Muscle of arm (tissue), 12 donors: ENCODE results near the gene GALNT1. TPM values are rescaled to one million over a fixed set of nuclear protein-coding genes. Genes with fewer than 3 reads are reported as not detected.

Experiments
- DNase-seq: peaks from one replicate; pipeline ENCODE4 v3.0.0-alpha.2; 2013
- polyA plus RNA-seq, 12 donors: library from polyadenylated mRNA; unstranded; fragments of 120-200 nt; gene quantifications; one replicate each; pipeline ENCODE4 v1.2.1, GENCODE V29; 2013; ENCODE audit not compliant: insufficient read length in 12 of 12

The GALNT1 gene
- polyA plus RNA-seq, 12 donors, result 83.3 to 120 (median 104) TPM; not detected in 1

GRCh38 chr18:35753306-35753910 is 171.9 kb downstream of the GALNT1 start:
- DNase-seq, result no peak

GRCh38 chr18:35754464-35754863 is 172.9 kb downstream of the GALNT1 start:
- no peak for DNase-seq

- DNase-seq, result no peak
Measured at GRCh38 chr18:35755369-35755768, 173.8 kb downstream of the GALNT1 start.

GRCh38 chr18:35756506-35757117 is 175.1 kb downstream of the GALNT1 start:
- peak; percentile 52 for DNase-seq

Other genes starting within 250 kb of the GALNT1 start
- gene ZNF24, start 237.3 kb upstream of the GALNT1 start, polyA plus RNA-seq, result 10 to 100 TPM in 11 of 12 donors, not detected in 1; 29.7 to 43.1 (median 38.9) TPM
- gene ZNF396, start 204.4 kb upstream of the GALNT1 start, polyA plus RNA-seq, result 1 to 10 TPM in 8 of 12 donors, under 1 TPM in 2, not detected in 2; 0.84 to 2.1 (median 1.3) TPM
- 10 to 100 TPM in 11 of 12 donors, not detected in 1; 16.9 to 33.2 (median 27.0) TPM for gene INO80C, start 83.8 kb upstream of the GALNT1 start, polyA plus RNA-seq